ENCODE data around the gene NCKIPSD.

- TF ChIP-seq POLR2A (IDR thresholded peaks at IDR 0.05) = no peak
- no peak for TF ChIP-seq CTCF (IDR thresholded peaks at IDR 0.05)
These were observed 61.7 kb downstream of the NCKIPSD start for GRCh38 chr3:48623851-48624547.
